ENCODE results near the gene FBLL1. TPM values are rescaled to one million over a fixed set of nuclear protein-coding genes. Genes with fewer than 3 reads are reported as not detected.

The FBLL1 gene
- total and polyA plus RNA-seq, 9 of the 15 experiments (the other 6 are each of a cell fraction or from before 2014, with no cell fraction given) = not detected

GRCh38 chr5:168486136-168486879, 42.8 kb upstream of the FBLL1 start, which contains the start of gene RARS1 (continued):
- TF ChIP-seq ETS1 (conservative IDR thresholded peaks at IDR 0.05; ENCODE audit: control insufficient read depth, low read depth, low read length) = peak; percentile 55; the same call in 1 of the 2 replicates
- TF ChIP-seq, protein P1, sequence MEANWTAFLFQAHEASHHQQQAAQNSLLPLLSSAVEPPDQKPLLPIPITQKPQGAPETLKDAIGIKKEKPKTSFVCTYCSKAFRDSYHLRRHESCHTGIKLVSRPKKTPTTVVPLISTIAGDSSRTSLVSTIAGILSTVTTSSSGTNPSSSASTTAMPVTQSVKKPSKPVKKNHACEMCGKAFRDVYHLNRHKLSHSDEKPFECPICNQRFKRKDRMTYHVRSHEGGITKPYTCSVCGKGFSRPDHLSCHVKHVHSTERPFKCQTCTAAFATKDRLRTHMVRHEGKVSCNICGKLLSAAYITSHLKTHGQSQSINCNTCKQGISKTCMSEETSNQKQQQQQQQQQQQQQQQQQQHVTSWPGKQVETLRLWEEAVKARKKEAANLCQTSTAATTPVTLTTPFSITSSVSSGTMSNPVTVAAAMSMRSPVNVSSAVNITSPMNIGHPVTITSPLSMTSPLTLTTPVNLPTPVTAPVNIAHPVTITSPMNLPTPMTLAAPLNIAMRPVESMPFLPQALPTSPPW (CRISPR knock-in tag; IDR thresholded peaks at IDR 0.05) = peak; percentile 81
- no peak for TF ChIP-seq ZNF583 (CRISPR knock-in tag; IDR thresholded peaks at IDR 0.05)
- no peak for TF ChIP-seq E2F3 (CRISPR knock-in tag; IDR thresholded peaks at IDR 0.05)
- TF ChIP-seq, protein P2, sequence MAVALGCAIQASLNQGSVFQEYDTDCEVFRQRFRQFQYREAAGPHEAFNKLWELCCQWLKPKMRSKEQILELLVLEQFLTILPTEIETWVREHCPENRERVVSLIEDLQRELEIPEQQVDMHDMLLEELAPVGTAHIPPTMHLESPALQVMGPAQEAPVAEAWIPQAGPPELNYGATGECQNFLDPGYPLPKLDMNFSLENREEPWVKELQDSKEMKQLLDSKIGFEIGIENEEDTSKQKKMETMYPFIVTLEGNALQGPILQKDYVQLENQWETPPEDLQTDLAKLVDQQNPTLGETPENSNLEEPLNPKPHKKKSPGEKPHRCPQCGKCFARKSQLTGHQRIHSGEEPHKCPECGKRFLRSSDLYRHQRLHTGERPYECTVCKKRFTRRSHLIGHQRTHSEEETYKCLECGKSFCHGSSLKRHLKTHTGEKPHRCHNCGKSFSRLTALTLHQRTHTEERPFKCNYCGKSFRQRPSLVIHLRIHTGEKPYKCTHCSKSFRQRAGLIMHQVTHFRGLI (CRISPR knock-in tag; IDR thresholded peaks at IDR 0.05) = no peak
- no peak for TF ChIP-seq FOXK1 (CRISPR knock-in tag; IDR thresholded peaks at IDR 0.05; ENCODE audit: borderline replicate concordance)
- TF ChIP-seq SMARCA5 (IDR thresholded peaks at IDR 0.05) = no peak
- no peak for TF ChIP-seq MEF2A (IDR thresholded peaks at IDR 0.05; ENCODE audit: control insufficient read depth, low read depth, low read length)
- TF ChIP-seq CEBPG (CRISPR knock-in tag; IDR thresholded peaks at IDR 0.05) = no peak
- no peak for TF ChIP-seq CEBPG (tag; conservative IDR thresholded peaks at IDR 0.05 in 1 of 2, IDR thresholded peaks at IDR 0.05 in 1 of 2)
- no peak for TF ChIP-seq HNRNPH1 (optimal IDR thresholded peaks at IDR 0.05; ENCODE audit: low read depth, low read length)
- no peak for TF ChIP-seq MITF (IDR thresholded peaks at IDR 0.05)
- TF ChIP-seq MTA2 (IDR thresholded peaks at IDR 0.05; ENCODE audit: low read depth) = no peak
- no peak for TF ChIP-seq KLF6 (CRISPR knock-in tag; IDR thresholded peaks at IDR 0.05; ENCODE audit: borderline replicate concordance)
- TF ChIP-seq HNRNPLL (IDR thresholded peaks at IDR 0.05; ENCODE audit: low read depth, low read length, poor library complexity, severe bottlenecking) = no peak
- peak; percentile 66; the same call in 1 of the 2 replicates for TF ChIP-seq BCOR (IDR thresholded peaks at IDR 0.05)
- no peak for TF ChIP-seq IRF2 (CRISPR knock-in tag; IDR thresholded peaks at IDR 0.05)
- TF ChIP-seq CREB1 (IDR thresholded peaks at IDR 0.05) = peak; percentile 50; the same call in 1 of the 2 replicates
- peak; percentile 80 for TF ChIP-seq CREB1 (CRISPR knock-in tag; IDR thresholded peaks at IDR 0.05)
- TF ChIP-seq KDM1A (IDR thresholded peaks at IDR 0.05) = no peak
- TF ChIP-seq HDAC1 (IDR thresholded peaks at IDR 0.05) = peak in 1 of 2 experiments; percentile 88; a peak in 2 of 4 replicates
- no peak for TF ChIP-seq SNRNP70 (optimal IDR thresholded peaks at IDR 0.05; ENCODE audit: low read depth, low read length)

All from K562 (cell line).